Gastrocnemius medialis (tissue), 4 donors: ENCODE results near the gene WNT5A. TPM values are rescaled to one million over a fixed set of nuclear protein-coding genes. Genes with fewer than 3 reads are reported as not detected.

Source experiments
- ATAC-seq, 2 donors: fragments of 150-250 bp; one replicate each; pipeline ENCODE4 v1.9.1; 2016
- DNase-seq, 2 donors: peaks; one replicate each; pipeline ENCODE4 v3.0.0-alpha.2; 2019
- H3K27ac ChIP-seq, 4 donors: fragments of 200-600 bp; sonication (generic); 1 replicate in 1 of 4; 2 replicates in 3 of 4; pipeline ENCODE4 v1.5.1; 2016 to 2018; ENCODE audit warnings: mild to moderate bottlenecking in 2 of 4, moderate library complexity in 1 of 4
- H3K27me3 ChIP-seq, 3 donors: fragments of 200-600 bp; sonication (generic) in 2 of 3; 1 replicate in 1 of 3; 2 replicates in 2 of 3; pipeline versions ENCODE4 v1.5.1 to v1.6.0; 2016 to 2019; ENCODE audit warnings: mild to moderate bottlenecking in 1 of 3, moderate library complexity in 1 of 3
- H3K36me3 ChIP-seq, 2 donors: fragments of 200-600 bp; sonication (generic) in 1 of 2; one replicate each; pipeline ENCODE4 v1.5.1; 2017 to 2018
- H3K4me1 ChIP-seq, 2 donors: fragments of 200-600 bp; sonication (generic) in 1 of 2; one replicate each; pipeline ENCODE4 v1.5.1; 2016 to 2017; ENCODE audit warnings: mild to moderate bottlenecking in 2 of 2
- H3K4me3 ChIP-seq, 4 donors: fragments of 200-600 bp; sonication (generic) in 3 of 4; 1 replicate in 1 of 4; 2 replicates in 3 of 4; pipeline ENCODE4 v1.5.1; 2016 to 2019; ENCODE audit warnings: mild to moderate bottlenecking in 2 of 4
- H3K9me3 ChIP-seq, 3 donors: fragments of 200-600 bp; sonication (generic) in 2 of 3; 1 replicate in 1 of 3; 2 replicates in 2 of 3; pipeline ENCODE4 v1.5.1; 2016 to 2019
- POLR2A ChIP-seq, 2 donors: fragments of 450-650 bp; IDR thresholded peaks; one replicate each; pipeline ENCODE4 v1.6.1; 2017; ENCODE audit warnings: antibody characterized with exemption in 2 of 2, mild to moderate bottlenecking in 2 of 2, moderate library complexity in 2 of 2
- in situ Hi-C, 4 donors: fragments of 200-750 bp; cut with MboI; loops; one replicate each; pipeline versions ENCODE4 v1.15.0 to v1.8.0; 2017; ENCODE audit warnings: low sequenced_read_pairs in 4 of 4
- intact Hi-C: fragments of 100-400 bp; cut with DNase I; formaldehyde crosslinking; loops from one replicate; pipeline ENCODE4 v1.15.1; 2023; ENCODE audit warnings: low total_unique reads
- total RNA-seq, 4 donors: library from RNA; depleted of rRNA; stranded (reverse); fragments of >200 nt; gene quantifications; one replicate each; pipeline versions ENCODE4 v1.1.0 to v1.2.3, GENCODE V29; 2016
- TF ChIP-seq, protein P1 (sequence below), 5 experiments: fragments of 450-650 bp in 3 of 5; fragments of 200-600 bp in 2 of 5; sonication (generic) in 2 of 5; IDR thresholded peaks in 4 of 5; conservative IDR thresholded peaks in 1 of 5; 1 replicate in 4 of 5; 2 replicates in 1 of 5; pipeline ENCODE4 v1.5.1; 2016 to 2019; ENCODE audit warnings: antibody characterized with exemption in 5 of 5, mild to moderate bottlenecking in 3 of 5, moderate library complexity in 3 of 5

The WNT5A gene
- total RNA-seq, 4 donors from 2014 or later = 1.6 to 2.9 (median 1.9) TPM

DNA sequence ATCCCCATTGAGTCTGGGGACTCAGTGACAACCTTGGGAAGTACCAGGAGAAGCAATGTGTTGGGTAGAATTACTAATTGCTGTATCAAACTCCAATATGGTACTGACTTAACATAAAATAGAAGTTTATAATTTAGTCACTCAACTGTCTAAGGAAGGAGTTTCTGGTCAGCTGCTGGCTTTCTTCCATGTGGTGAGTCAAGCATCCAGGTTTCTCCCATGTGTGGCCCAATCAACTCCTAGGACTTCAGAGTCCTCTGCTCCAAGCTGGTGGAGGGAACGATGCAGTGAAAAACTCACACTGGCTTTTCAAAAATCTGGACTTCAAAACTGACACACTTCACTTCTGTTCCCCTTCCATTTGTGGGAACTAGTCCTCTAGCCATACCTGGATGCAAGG lies 25.2 kb downstream of the WNT5A start:
- H3K36me3 ChIP-seq = no peaks in the 10 kb centered on the region
- no peak for ATAC-seq
- no peak overlapping the region for H3K27ac ChIP-seq
- in situ Hi-C loops = no loop called here
- H3K27me3 ChIP-seq = no peaks in the 10 kb centered on the region
- H3K4me1 ChIP-seq = no peaks in the 10 kb centered on the region
- TF ChIP-seq, protein P1, sequence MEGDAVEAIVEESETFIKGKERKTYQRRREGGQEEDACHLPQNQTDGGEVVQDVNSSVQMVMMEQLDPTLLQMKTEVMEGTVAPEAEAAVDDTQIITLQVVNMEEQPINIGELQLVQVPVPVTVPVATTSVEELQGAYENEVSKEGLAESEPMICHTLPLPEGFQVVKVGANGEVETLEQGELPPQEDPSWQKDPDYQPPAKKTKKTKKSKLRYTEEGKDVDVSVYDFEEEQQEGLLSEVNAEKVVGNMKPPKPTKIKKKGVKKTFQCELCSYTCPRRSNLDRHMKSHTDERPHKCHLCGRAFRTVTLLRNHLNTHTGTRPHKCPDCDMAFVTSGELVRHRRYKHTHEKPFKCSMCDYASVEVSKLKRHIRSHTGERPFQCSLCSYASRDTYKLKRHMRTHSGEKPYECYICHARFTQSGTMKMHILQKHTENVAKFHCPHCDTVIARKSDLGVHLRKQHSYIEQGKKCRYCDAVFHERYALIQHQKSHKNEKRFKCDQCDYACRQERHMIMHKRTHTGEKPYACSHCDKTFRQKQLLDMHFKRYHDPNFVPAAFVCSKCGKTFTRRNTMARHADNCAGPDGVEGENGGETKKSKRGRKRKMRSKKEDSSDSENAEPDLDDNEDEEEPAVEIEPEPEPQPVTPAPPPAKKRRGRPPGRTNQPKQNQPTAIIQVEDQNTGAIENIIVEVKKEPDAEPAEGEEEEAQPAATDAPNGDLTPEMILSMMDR (IDR thresholded peaks at IDR 0.05 in 4 of 5, conservative IDR thresholded peaks at IDR 0.05 in 1 of 5) = no peak
- TF ChIP-seq POLR2A (IDR thresholded peaks at IDR 0.05) = no peak
- no peaks in the 10 kb centered on the region for H3K9me3 ChIP-seq
- intact Hi-C loops = no loop called here
- DNase-seq = no peak
- H3K4me3 ChIP-seq = no peak overlapping the region

DNA sequence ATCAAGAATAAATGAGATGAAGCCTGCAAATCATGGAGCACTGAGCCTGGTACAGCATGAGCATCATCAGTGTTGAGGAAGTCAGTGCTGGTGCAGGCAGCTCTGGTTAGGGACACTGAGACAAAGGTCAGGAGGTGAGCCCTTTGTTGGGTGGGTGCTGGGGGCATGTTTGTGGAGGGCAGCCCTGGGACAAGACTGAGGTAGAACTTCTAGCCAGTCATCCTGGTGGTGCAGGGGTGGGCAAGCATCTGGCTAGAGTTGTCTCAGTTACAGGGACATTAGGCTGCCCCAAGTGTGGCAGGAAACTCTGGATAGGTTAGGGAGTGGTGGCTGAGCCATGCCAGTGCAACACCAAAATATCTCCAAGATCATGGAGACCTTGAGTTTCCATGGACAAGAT lies 27.3 kb downstream of the WNT5A start:
- H3K36me3 ChIP-seq = no peaks in the 10 kb centered on the region
- H3K9me3 ChIP-seq = no peaks in the 10 kb centered on the region
- intact Hi-C loops = no loop called here
- TF ChIP-seq, protein P1 (IDR thresholded peaks at IDR 0.05 in 4 of 5, conservative IDR thresholded peaks at IDR 0.05 in 1 of 5) = no peak
- TF ChIP-seq POLR2A (IDR thresholded peaks at IDR 0.05) = no peak
- no peak overlapping the region for H3K27ac ChIP-seq
- in situ Hi-C loops = no loop called here
- H3K27me3 ChIP-seq = no peaks in the 10 kb centered on the region
- ATAC-seq (no peak), DNase-seq (no peak)
- H3K4me1 ChIP-seq = no peaks in the 10 kb centered on the region
- no peak overlapping the region for H3K4me3 ChIP-seq

DNA sequence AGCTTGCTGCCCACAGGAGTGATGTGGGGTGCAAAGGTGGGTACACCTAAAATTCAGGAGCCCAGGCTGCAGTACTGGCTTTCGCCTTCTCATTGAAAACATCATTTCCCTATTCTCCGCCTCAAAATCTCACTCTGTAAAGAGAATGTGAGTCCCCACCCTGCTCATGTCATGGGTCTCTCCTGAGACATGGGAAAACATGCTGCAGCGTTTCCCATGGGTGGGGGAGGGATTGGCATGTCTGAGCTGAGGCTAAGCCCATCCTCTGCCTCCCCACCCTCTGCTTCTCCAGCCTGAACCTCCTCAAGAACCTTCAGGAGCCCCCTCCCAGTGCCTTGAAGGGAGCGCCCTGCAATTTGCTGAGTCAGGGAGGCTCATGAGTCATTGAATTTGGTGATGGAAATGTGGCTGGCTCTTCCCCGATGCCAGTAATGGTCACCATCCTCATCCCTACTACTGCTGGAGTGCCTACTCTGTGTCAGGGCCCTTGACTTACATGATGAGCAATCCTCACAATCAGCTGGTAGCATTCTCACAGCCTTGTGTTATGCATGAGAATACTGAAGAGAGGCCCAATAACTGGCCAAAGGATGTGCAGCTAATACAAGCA lies 28.8 kb downstream of the WNT5A start:
- Histone ChIP-seq H3K4me1 (no peaks in the 10 kb centered on the region), H3K27me3 (no peaks in the 10 kb centered on the region), H3K27ac (no peak overlapping the region), H3K9me3 (no peaks in the 10 kb centered on the region), H3K36me3 (no peaks in the 10 kb centered on the region), H3K4me3 (no peak overlapping the region)
- in situ Hi-C loops = no loop called here
- no peak for ATAC-seq
- DNase-seq = no peak
- TF ChIP-seq, protein P1 (IDR thresholded peaks at IDR 0.05 in 4 of 5, conservative IDR thresholded peaks at IDR 0.05 in 1 of 5) = no peak
- TF ChIP-seq POLR2A (IDR thresholded peaks at IDR 0.05) = no peak
- intact Hi-C loops = no loop called here

DNA sequence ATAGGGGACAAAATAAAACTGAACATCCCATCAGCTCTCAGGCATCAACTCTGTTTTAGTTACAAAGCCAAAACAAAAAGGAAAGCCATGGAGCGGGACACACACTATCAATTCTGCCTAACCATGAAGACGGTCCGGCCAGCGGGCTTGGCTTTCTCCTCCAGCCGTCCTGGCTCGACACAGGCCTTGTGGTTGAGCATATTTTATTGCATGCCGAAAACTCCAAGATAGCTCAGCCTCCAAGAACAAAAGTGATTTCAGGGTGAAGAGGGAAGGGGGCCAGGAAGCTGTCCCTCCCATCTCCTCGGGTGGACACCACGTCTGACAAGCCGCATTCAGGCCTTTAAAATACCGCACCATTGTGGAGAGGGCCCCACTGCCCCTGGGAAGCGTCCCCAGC lies 31.2 kb downstream of the WNT5A start:
- no peak for TF ChIP-seq POLR2A (IDR thresholded peaks at IDR 0.05)
- TF ChIP-seq, protein P1 (IDR thresholded peaks at IDR 0.05 in 4 of 5, conservative IDR thresholded peaks at IDR 0.05 in 1 of 5) = no peak
- in situ Hi-C loops (no loop called here), intact Hi-C loops (no loop called here)
- H3K36me3 ChIP-seq = no peaks in the 10 kb centered on the region
- no peaks in the 10 kb centered on the region for H3K27me3 ChIP-seq
- H3K27ac ChIP-seq = no peak overlapping the region
- no peaks in the 10 kb centered on the region for H3K4me1 ChIP-seq
- no peak for DNase-seq
- no peak overlapping the region for H3K4me3 ChIP-seq
- H3K9me3 ChIP-seq = no peaks in the 10 kb centered on the region
- no peak for ATAC-seq

DNA sequence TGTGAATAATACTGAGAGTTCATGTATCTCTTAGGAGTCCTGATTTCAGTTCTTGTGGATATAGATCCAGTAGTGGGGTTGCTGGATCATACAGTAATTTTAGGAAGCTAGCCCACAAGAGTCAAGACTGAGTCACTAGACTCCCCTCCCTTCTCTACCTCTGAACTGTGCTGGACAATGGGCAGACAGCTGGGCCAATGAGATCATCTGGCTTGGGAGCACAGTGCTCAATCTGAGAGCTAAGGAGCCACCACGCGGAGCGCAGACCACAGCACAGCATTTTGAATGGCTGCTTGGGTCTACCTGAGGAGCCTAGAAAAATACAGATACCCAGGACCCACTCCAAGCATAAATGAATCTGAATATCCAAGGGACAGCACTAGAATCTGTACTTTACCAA lies 32.5 kb downstream of the WNT5A start:
- ATAC-seq (no peak), DNase-seq (no peak)
- Histone ChIP-seq H3K36me3 (no peaks in the 10 kb centered on the region), H3K4me3 (no peak overlapping the region), H3K27ac (no peak overlapping the region), H3K4me1 (no peaks in the 10 kb centered on the region), H3K27me3 (no peaks in the 10 kb centered on the region), H3K9me3 (no peaks in the 10 kb centered on the region)
- TF ChIP-seq, protein P1 (IDR thresholded peaks at IDR 0.05 in 4 of 5, conservative IDR thresholded peaks at IDR 0.05 in 1 of 5) = no peak
- in situ Hi-C loops = no loop called here
- intact Hi-C loops = no loop called here
